GM21737 (cell line): ENCODE measurements around the gene HCN1.
"Not testable (repeated sequence)": the region's sequence is repeated elsewhere in the genome, so short reads cannot be mapped to it uniquely, and the experiment has no call there.

ENCODE experiments used
- ATAC-seq: cut with Tn5 transposase; IDR thresholded peaks from one replicate; pipeline ENCODE4 v1.9.1; 2021; ENCODE audit warnings: mild to moderate bottlenecking, moderate library complexity; ENCODE audit not compliant: unreplicated experiment

Gene HCN1

DNA sequence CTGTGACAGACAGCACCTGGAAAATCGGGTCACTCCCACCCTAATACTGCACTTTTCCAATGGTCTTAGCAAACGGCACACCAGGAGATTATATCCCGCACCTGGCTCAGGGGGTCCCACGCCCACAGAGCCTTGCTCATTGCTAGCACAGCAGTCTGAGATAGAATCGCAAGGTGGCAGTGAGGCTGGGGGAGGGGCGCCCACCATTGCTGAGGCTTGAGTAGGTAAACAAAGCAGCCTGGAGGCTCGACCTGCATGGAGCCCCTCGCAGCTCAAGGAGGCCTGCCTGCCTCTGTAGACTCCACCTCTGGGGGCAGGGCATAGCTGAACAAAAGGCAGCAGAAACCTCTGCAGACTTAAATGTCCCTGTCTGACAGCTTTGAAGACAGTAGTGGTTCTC is 383.6 kb downstream of the HCN1 start:
- ATAC-seq, result not testable (repeated sequence)

DNA sequence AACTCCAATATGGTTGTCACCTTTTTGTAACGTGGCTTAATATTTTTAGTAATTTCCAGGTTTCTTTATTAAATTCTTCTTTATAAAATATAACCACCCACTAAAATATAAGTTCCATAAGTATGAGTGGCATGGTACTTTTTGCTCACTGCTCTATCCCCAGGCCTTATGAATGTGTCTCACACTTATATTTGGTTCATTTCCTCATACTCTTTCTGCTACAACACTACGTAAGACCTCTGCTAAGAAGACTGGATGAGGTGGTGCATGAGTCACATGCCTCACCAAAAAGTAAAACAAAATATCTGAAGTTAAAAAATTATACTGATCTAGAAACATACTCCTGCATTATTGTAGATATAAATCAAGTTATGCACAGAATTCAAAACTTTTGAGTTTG is 400.9 kb downstream of the HCN1 start:
- no peak for ATAC-seq

DNA sequence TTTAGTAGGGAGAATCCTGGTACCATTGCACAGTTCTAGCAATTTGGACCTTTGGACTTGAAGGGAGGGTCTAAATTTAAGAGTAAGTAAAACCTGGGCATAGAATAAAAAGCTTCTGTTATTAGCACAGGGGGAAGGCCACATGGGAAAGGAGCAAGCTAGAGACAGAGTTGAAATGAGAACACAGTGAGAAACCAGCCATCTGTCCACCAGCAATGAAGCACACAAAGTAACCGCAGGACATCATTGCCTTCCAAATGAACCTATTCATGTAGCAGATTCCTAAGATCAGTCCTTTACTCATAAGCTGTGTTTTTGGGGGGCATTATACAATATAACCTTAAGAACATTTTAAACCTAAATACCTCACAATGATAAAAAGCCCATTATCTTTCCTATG is 407.4 kb downstream of the HCN1 start:
- no peak for ATAC-seq

DNA sequence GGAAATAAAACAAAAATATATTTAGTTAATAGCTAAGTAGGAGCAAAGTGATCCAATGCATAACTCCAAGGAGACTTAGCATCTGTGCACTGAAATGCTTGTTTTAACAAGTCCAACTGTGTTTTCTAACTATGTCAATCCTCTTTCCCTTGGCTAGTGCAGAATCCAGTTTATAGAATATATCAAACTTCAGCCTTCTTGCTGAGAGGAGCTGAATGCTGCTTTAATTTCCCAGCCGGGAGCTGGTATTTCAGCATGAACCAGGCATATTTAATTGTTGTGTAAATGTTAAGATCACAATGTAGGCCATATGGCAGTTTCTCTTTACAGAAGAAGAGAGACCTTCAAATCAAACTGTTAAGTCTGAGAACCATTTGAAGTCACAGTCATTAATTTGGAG is 411.7 kb downstream of the HCN1 start:
- no peak for ATAC-seq

- no peak for ATAC-seq
Measured at GRCh38 chr5:45281081-45281480, 415.1 kb downstream of the HCN1 start.

DNA sequence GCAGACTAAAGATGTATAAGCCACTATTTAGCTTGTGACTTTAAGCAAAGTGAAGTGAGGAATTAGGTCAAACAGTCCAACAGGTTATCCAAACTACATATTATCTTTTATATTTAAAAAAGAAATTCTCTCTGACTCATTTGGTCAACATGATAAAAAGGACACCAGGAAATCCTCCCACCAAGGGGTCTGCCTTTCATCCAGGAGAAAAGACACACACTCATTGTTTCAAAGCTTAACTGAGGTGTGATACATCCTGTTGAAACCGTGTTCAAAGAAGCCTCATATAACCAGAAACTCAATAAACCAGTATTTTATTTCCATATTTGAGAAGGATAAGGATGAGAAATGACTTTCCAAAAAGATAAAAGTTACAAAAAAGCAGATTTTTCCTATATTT is 417.1 kb downstream of the HCN1 start:
- no peak for ATAC-seq

- no peak for ATAC-seq
Measured at GRCh38 chr5:45277860-45278259, 418.3 kb downstream of the HCN1 start.

DNA sequence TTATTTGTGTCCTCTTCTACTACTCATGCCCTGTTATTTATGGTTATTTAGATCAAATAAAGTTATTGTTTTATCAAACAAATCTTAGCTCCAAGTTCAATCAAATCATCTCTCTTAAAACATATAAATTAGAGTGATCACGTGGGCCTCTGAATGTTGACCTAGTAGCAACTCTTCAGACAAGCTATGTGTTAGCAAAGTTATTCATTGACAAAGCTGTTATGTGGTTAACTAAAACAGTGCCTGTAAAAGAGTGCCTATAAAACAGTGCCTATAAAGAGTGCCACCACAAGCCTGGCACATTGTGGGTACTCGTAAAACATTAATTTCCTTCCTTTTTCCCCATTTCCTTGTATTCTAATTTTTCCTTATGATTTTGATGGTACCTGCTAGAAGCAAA is 421.9 kb downstream of the HCN1 start:
- ATAC-seq, result no peak

DNA sequence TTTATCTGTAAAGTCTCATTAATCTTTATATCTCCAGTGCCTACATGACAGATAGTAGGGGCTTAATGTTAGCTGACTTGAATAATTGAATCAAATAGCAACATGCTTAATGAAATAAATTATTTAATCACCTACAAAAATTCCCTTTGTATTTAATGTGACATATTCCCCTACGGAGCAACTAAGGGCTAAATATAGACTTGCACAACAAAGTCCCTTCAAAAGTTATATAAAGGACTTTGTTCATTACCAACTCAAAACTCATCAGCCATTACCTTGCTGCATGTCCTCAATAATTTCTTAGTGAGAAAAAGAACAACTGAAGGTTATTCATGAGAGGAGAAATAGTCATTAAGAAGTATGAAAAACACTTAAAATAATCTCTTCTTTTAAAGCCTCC is 424.6 kb downstream of the HCN1 start:
- ATAC-seq, result no peak

DNA sequence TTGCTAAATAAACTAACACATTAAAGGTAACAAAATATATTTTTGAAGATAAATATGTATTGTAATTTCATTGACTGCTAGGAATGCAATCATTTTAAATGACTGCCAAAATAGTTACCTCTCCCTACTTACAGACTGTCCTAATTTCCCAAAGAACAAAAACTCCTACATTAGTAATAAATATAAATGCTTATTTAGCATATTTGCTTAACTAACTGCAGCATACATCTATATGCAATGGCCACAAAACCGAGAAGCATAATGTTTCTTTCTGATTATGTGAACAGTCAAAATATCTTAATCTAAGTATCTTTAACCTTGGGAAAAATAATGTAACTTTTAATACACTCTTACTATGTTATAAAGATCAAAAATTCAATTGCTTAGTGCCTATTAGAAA is 431.7 kb downstream of the HCN1 start:
- ATAC-seq, result no peak

- ATAC-seq, result no peak
Measured at GRCh38 chr5:45262061-45262590, 434.1 kb downstream of the HCN1 start.

DNA sequence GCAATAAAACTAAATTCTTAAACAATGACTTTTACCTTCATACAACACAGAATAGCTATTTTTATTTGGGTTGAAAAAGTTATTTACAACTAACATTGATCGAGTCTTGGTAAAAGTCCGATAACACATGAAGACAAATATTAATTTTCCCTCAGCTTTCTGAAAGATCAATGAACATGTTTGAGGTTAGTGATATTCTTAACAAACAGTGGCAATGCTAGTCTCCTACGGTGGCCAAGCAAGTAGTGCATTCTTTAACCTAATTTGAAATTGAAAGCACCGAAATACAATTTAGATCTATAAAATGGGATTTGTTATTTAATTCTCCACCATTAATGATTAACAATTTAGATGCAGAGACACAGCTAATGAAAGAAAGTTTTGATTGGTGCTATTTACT is 435.1 kb downstream of the HCN1 start:
- no peak for ATAC-seq

- ATAC-seq, result no peak
Measured at GRCh38 chr5:45260292-45260691, 435.9 kb downstream of the HCN1 start.

DNA sequence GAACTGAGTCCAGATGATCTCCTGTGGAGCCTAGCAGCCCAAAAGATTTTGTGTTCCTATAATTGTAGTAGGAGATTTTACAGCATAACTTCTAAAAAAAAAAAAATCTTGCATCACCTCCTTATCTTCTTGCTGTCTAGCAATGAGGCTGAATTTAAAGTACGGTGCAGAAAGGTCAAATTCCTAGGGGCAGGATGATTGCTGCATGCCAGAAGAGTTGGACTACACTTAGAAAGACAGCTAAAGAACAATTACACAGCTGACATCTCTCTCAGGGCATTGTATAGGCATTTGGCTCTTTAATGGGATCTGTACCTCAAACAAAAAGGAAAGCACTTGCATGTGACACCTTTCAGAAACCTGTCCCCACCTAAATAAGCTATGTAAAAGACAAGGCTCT is 443.2 kb downstream of the HCN1 start:
- ATAC-seq, result no peak

DNA sequence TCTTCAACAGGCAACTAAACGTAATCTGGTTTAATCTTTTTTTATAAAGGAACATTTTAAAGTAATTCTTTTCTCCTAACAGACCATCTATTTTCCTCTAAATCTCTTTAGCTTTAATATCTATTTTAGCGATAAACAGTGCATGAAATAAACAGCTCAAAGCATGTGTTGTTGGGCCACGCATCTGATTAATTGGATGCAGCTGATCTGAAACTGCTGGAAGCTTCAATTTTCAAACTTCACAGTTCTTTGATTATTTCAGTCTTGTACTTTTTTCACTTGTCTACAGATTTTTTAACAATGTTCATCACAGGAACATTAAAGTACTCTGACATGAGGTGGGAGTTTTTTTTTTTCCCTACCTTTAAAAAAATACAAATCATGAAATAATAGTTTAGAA is 443.6 kb downstream of the HCN1 start:
- no peak for ATAC-seq

GRCh38 chr5:45225571-45226031 is 470.6 kb downstream of the HCN1 start:
- no peak for ATAC-seq

- no peak for ATAC-seq
Measured at GRCh38 chr5:45205403-45205961, 490.7 kb downstream of the HCN1 start.
